Spleen (tissue), 13 donors: ENCODE measurements around the gene ZSCAN32. TPM values are rescaled to one million over a fixed set of nuclear protein-coding genes. Genes with fewer than 3 reads are reported as not detected.

Experiments used
- DNase-seq: peaks from one replicate; pipeline ENCODE4 v3.0.0-alpha.2; 2020
- H3K27ac ChIP-seq, 8 donors: fragments of 200-600 bp; sonication (generic) in 7 of 8; 1 replicate in 4 of 8; 2 replicates in 4 of 8; pipeline versions ENCODE4 v1.5.0 to v1.8.0; 2016 to 2021; ENCODE audit warnings: inconsistent platforms in 4 of 8, mild to moderate bottlenecking in 4 of 8, moderate library complexity in 1 of 8
- H3K27me3 ChIP-seq, 7 donors: fragments of 200-600 bp; sonication (generic) in 6 of 7; replicated peaks in 1 of 7; 1 replicate in 4 of 7; 2 replicates in 3 of 7; pipeline versions ENCODE4 v1.5.0 to v1.8.0; 2016 to 2021; ENCODE audit warnings: inconsistent platforms in 3 of 7, mild to moderate bottlenecking in 1 of 7
- H3K36me3 ChIP-seq, 6 donors: fragments of 200-600 bp; sonication (generic) in 5 of 6; 1 replicate in 4 of 6; 2 replicates in 2 of 6; pipeline versions ENCODE4 v1.5.0 to v1.8.0; 2016 to 2021; ENCODE audit warnings: inconsistent platforms in 2 of 6
- H3K4me1 ChIP-seq, 6 donors: fragments of 200-600 bp; sonication (generic) in 5 of 6; 1 replicate in 3 of 6; 2 replicates in 3 of 6; pipeline versions ENCODE4 v1.5.0 to v1.8.0; 2016 to 2021; ENCODE audit warnings: inconsistent platforms in 3 of 6
- H3K4me3 ChIP-seq, 8 donors: fragments of 200-600 bp; sonication (generic) in 7 of 8; 1 replicate in 4 of 8; 2 replicates in 4 of 8; pipeline versions ENCODE4 v1.5.0 to v1.8.0; 2016 to 2021; ENCODE audit warnings: inconsistent platforms in 4 of 8, mild to moderate bottlenecking in 4 of 8, moderate library complexity in 2 of 8
- H3K9me3 ChIP-seq, 8 donors: fragments of 200-600 bp; sonication (generic) in 7 of 8; 1 replicate in 4 of 8; 2 replicates in 4 of 8; pipeline versions ENCODE4 v1.5.0 to v1.8.0; 2016 to 2021; ENCODE audit warnings: inconsistent platforms in 4 of 8
- POLR2A ChIP-seq, 3 donors: fragments of 450-650 bp; IDR thresholded peaks; one replicate each; pipeline ENCODE4 v1.5.1; 2017; ENCODE audit warnings: antibody characterized with exemption in 3 of 3, mild to moderate bottlenecking in 1 of 3
- POLR2AphosphoS5 ChIP-seq, 3 donors: sonication (generic); formaldehyde crosslinking; IDR thresholded peaks; one replicate each; pipeline ENCODE4 v1.5.1; 2017; ENCODE audit warnings: antibody characterized with exemption in 3 of 3
- WGBS, 5 donors: extraction: QIAGEN DNeasy Blood & Tissue Kit in 3 of 5; methylation state at CpG; one replicate each; pipeline versions ENCODE4 v1.1.5 to v1.1.7; 2013 to 2018; 5-methylcytosine and 5-hydroxymethylcytosine counted together
- intact Hi-C: fragments of 100-400 bp; cut with DNase I; formaldehyde crosslinking; loops from one replicate; pipeline ENCODE4 v1.15.0; 2023; ENCODE audit warnings: low total_unique reads
- long read RNA-seq, 2 donors: transcript quantifications; one replicate each; lab custom pipeline, GENCODE V29; 2026
- polyA plus RNA-seq, 3 donors: library from polyadenylated mRNA; stranded (reverse); fragments of 200-250 nt; gene quantifications; one replicate each; pipeline ENCODE4 v1.2.1, GENCODE V29; 2013
- total RNA-seq, 7 donors: library from RNA; depleted of rRNA in 3 of 7; stranded (reverse); fragments of >200 nt in 3 of 7; fragmentation: NEBNext Ultra II Directional in 4 of 7; extraction: Animal tissue kit (Norgen Biotek cat#: 25700) in 4 of 7; gene quantifications; one replicate each; pipeline versions ENCODE4 v1.1.0 to v1.2.1, GENCODE V29; 2016 to 2021
- TF ChIP-seq, protein P1 (sequence below), 11 experiments: fragments of 200-600 bp in 7 of 11; fragments of 450-650 bp in 4 of 11; sonication (generic) in 4 of 11; IDR thresholded peaks in 8 of 11; conservative IDR thresholded peaks in 3 of 11; 1 replicate in 7 of 11; 2 replicates in 4 of 11; pipeline versions ENCODE4 v1.4.0 to v1.8.0; 2016 to 2021; ENCODE audit warnings: antibody characterized with exemption in 11 of 11, inconsistent platforms in 4 of 11, mild to moderate bottlenecking in 1 of 11
- donor health status: healthy with polysubstance abuse.
- donor health status: DM: no; HTN: no; CAD: no; lungs with moderate emphysema.
- donor health status: DM: no; HTN: no; CAD: no.
- donor health status: Bipolar disorder and iron deficiency.
- donor health status: healthy.
- donor health status: DM: no; HTN: no; CAD: no.
- donor health status: DM: yes; HTN: yes; CAD: no.

ZSCAN32 gene
- total RNA-seq (10 to 100 TPM; 11.4 to 20.7 (median 17.4) TPM), polyA plus RNA-seq (1 to 10 TPM; 8.5 to 9.8 (median 9.7) TPM)
- long read RNA-seq, donor 1, transcript ZSCAN32-206 (1 exons, 1,977 nt): major isoform, 7 of 9 reads
- long read RNA-seq, donor 1, partial matches to known transcripts: 0 of 9 reads
- long read RNA-seq, donor 1, other reads (novel, unspliced or antisense): 0 of 9 reads
- long read RNA-seq, donor 2, partial matches to known transcripts: 0 of 2 reads
- long read RNA-seq, donor 2, other reads (novel, unspliced or antisense): 0 of 2 reads

DNA sequence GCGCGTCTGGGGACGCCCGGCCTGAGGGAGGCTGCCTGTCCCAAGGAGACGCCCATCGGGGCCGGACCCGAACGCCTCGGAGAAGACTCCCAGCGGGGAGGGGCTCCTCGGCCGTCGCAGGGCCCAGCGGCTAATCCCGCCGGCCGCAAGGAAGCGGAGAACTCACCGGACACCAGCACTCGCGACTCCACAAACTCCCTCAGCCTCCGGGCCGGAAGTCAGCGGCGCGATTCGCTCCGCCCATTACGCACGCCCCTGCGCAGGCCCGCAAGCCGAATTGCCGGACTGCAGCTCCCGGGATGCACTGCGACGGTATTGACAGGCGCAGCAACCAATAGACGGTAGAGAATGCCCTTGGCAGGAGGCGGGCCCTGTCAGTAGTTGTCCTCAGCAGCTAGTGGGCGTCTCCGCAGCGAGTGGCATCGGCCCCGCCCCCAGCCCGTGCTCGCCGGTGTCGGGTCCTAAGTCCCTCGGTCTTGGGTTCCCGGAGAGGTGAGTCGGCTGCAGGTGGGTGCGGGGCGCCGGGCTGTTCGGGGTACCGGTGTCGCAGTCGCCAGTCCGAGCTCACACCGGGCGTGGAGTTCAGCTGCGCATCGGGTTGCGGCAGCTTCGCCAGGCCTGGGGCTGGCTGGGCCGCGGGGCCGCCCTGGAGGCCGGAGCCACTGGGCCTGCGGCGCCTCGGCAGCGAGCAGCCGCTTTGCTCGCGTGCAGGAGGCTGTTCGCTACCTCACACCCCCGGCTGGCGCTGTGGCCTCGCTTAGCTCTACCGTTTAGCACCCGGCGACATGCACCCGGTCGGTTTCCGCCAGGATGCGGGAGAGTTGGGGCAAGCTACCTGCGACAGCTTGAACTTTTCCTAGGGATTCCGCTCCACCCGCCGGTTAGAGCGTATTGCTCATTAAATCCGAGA, at the start of gene ZSCAN32, which contains the start of gene ZNF174:
TSS of gene ZSCAN32 (minus strand) at position 226 of the 910 bp plus-strand sequence. CDS start 3,447 bp downstream, outside the sequence.
TSS of gene ZNF174 (plus strand) at position 437 of the 910 bp plus-strand sequence. CDS start 790 bp downstream, outside the sequence.
- no peaks in the 10 kb centered on the region for H3K27me3 ChIP-seq
- H3K4me3 ChIP-seq: peak within 1 kb of the TSS; percentile 59 to 95 (median 80)
- H3K27ac ChIP-seq: peak within 1 kb of the TSS; percentile 75 to 94 (median 91)
- TF ChIP-seq, protein P1, sequence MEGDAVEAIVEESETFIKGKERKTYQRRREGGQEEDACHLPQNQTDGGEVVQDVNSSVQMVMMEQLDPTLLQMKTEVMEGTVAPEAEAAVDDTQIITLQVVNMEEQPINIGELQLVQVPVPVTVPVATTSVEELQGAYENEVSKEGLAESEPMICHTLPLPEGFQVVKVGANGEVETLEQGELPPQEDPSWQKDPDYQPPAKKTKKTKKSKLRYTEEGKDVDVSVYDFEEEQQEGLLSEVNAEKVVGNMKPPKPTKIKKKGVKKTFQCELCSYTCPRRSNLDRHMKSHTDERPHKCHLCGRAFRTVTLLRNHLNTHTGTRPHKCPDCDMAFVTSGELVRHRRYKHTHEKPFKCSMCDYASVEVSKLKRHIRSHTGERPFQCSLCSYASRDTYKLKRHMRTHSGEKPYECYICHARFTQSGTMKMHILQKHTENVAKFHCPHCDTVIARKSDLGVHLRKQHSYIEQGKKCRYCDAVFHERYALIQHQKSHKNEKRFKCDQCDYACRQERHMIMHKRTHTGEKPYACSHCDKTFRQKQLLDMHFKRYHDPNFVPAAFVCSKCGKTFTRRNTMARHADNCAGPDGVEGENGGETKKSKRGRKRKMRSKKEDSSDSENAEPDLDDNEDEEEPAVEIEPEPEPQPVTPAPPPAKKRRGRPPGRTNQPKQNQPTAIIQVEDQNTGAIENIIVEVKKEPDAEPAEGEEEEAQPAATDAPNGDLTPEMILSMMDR (IDR thresholded peaks at IDR 0.05 in 8 of 11, conservative IDR thresholded peaks at IDR 0.05 in 3 of 11): peak in 6 of 11 experiments; percentile 7 to 55 (median 36)
- TF ChIP-seq POLR2A (IDR thresholded peaks at IDR 0.05) (peak; percentile 26 to 89 (median 73)), POLR2AphosphoS5 (IDR thresholded peaks at IDR 0.05) (peak; percentile 94 to 97 (median 96))
- DNase-seq: peak; percentile 99
- peaks cover 9 to 62% (median 38%) of the 10 kb centered on the region in 6 donors for H3K4me1 ChIP-seq
- 0 to 3% (median 1%) methylated on average over 7 to 95 of the region's 95 CpGs for WGBS, 5 donors
- H3K9me3 ChIP-seq: peaks cover 0 to 62% (median 46%) of the 10 kb centered on the region in 8 donors
- intact Hi-C loops: no loop called here
- peaks cover 0 to 57% (median 38%) of the 10 kb centered on the region in 6 donors for H3K36me3 ChIP-seq

DNA sequence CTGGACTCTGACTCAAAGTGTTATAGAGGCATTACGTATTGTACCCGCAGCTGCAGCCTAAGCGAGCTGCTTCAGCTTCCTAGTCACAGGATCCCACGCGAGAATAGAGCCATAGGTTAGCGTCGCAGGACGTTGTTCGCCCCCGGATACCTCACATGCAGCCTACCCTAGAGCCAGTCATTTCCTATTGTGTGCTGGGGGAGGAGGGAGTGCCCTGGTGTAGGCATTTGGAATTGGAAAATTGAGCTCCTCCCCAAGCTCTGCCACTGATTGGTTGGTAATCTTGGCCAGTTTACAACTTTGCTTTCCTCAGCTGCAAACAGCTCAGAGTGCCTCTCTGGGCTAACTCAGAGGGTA, 43.2 kb upstream of the ZSCAN32 start:
- intact Hi-C loops: no loop called here
- peaks cover 6 to 33% (median 13%) of the 10 kb centered on the region in 6 donors for H3K4me1 ChIP-seq
- H3K27me3 ChIP-seq: peaks cover 0 to 1% (median 0%) of the 10 kb centered on the region in 7 donors
- peak overlapping the region; percentile 39 to 70 (median 58) for H3K4me3 ChIP-seq
- peaks cover 0 to 51% (median 15%) of the 10 kb centered on the region in 6 donors for H3K36me3 ChIP-seq
- DNase-seq: no peak
- H3K9me3 ChIP-seq: peaks cover 0 to 26% (median 18%) of the 10 kb centered on the region in 8 donors
- 19 to 61% (median 49%) methylated on average over 8 to 10 of the region's 10 CpGs for WGBS, 5 donors
- no peak for TF ChIP-seq POLR2AphosphoS5 (IDR thresholded peaks at IDR 0.05)
- TF ChIP-seq, protein P1 (IDR thresholded peaks at IDR 0.05 in 8 of 11, conservative IDR thresholded peaks at IDR 0.05 in 3 of 11): peak in 1 of 11 experiments; percentile 5
- TF ChIP-seq POLR2A (IDR thresholded peaks at IDR 0.05): no peak
- peak overlapping the region; percentile 29 to 90 (median 81) for H3K27ac ChIP-seq

DNA sequence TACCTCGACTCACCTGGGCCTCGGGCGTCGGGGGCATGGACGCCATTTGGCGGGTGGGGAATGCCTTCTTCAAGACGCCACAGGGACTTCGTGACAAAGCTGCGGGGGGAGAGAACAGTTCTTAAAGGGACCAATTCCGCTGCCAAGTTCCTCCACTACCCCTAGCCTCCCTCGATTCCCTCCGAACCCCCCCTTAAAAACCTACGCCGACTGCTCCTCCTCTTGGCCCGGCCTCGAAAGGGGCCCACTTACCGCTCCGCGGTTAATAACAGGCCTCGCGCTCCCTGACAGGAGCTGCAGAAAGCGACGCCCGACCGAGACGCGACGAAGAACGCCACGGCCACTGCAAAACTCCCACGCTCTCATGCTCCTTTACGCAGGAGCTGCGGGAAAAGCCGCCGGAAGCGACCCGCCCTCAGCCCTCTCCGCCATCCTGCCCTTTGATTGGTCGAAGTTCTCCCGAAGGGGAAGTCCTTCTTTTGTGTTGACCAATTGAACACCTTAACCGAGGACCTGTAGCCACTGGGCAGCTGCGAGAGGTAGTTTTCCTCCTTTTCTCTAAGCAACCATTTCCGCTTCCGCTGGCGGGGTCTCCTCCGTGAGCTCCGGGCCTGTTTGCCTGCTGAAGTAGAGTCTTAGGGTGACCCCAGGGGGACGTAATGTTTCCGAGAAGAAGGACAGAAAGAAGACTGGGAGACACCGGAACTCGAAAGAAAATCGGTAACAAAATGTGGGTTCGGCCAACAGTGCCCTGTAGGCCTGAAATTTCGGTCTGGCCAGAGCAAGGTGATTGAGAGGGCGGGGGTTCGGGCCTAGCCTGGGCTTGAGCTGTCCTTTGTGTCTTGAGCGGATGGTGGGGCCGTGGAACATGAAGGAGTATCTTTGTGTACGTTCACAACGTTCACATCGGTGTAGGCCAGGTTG, 42.6 kb upstream of the ZSCAN32 start, which contains the start of the genes NAA60 and ZNF597:
TSS of gene NAA60 (plus strand) at position 573 of the 924 bp plus-strand sequence. CDS start 32,548 bp downstream, outside the sequence.
TSS of gene ZNF597 (minus strand) at position 397 of the 924 bp plus-strand sequence. CDS start at position 46, 351 bp downstream.
- Histone ChIP-seq H3K4me3 (peak within 1 kb of the TSS; percentile 39 to 70 (median 58)), H3K4me1 (peaks cover 6 to 33% (median 13%) of the 10 kb centered on the region in 6 donors), H3K36me3 (peaks cover 0 to 51% (median 18%) of the 10 kb centered on the region in 6 donors), H3K27me3 (peaks cover 0 to 7% (median 0%) of the 10 kb centered on the region in 7 donors), H3K27ac (peak within 1 kb of the TSS; percentile 29 to 90 (median 81)), H3K9me3 (peaks cover 0 to 33% (median 22%) of the 10 kb centered on the region in 8 donors)
- peak; percentile 91 for DNase-seq
- TF ChIP-seq POLR2A (IDR thresholded peaks at IDR 0.05): no peak
- peak; percentile 74 to 84 (median 82) for TF ChIP-seq POLR2AphosphoS5 (IDR thresholded peaks at IDR 0.05)
- TF ChIP-seq, protein P1 (IDR thresholded peaks at IDR 0.05 in 8 of 11, conservative IDR thresholded peaks at IDR 0.05 in 3 of 11): peak in 1 of 11 experiments; percentile 4
- WGBS, 5 donors: 35 to 68% (median 44%) methylated on average over 61 of the region's 61 CpGs
- intact Hi-C loops: no loop called here
